A172 (cell line): ENCODE measurements around the gene ORC4. TPM values are rescaled to one million over a fixed set of nuclear protein-coding genes. Genes with fewer than 3 reads are reported as not detected.

ENCODE experiments used
- DNase-seq: peaks from one replicate; pipeline ENCODE4 v3.0.0-alpha.2; 2015; ENCODE audit warnings: low spot score
- total RNA-seq: library from RNA; depleted of rRNA; stranded (reverse); fragments of >200 nt; shearing (Covaris generic); gene quantifications from 2 replicates; pipeline ENCODE4 v1.2.3, GENCODE V29; 2014; rRNA removed

Gene ORC4
- total RNA-seq, 1 experiment from 2014 or later = 143 TPM

- no peak for DNase-seq
Observed at GRCh38 chr2:147933931-147934330, 86.6 kb downstream of the ORC4 start.

- DNase-seq = no peak
Observed at GRCh38 chr2:147927053-147927588, 93.4 kb downstream of the ORC4 start.

- no peak for DNase-seq
Observed at GRCh38 chr2:147925886-147926285, 94.7 kb downstream of the ORC4 start.

GRCh38 chr2:147924647-147925046 is 95.9 kb downstream of the ORC4 start:
- DNase-seq = no peak

- DNase-seq = no peak
Observed at GRCh38 chr2:147923846-147924245, 96.7 kb downstream of the ORC4 start.

GRCh38 chr2:147917161-147917560 is 103.4 kb downstream of the ORC4 start:
- no peak for DNase-seq

GRCh38 chr2:147916723-147917122 is 103.8 kb downstream of the ORC4 start:
- no peak for DNase-seq

- no peak for DNase-seq
Observed at GRCh38 chr2:147916067-147916466, 104.5 kb downstream of the ORC4 start.

- no peak for DNase-seq
Observed at GRCh38 chr2:147913701-147914480, 106.6 kb downstream of the ORC4 start.

- peak; percentile 57 for DNase-seq
Observed at GRCh38 chr2:147910990-147911473, 109.5 kb downstream of the ORC4 start.

- no peak for DNase-seq
Observed at GRCh38 chr2:147909178-147909577, 111.4 kb downstream of the ORC4 start.

- DNase-seq = no peak
Observed at GRCh38 chr2:147904051-147904450, 116.5 kb downstream of the ORC4 start.

GRCh38 chr2:147888680-147889079 is 131.9 kb downstream of the ORC4 start:
- no peak for DNase-seq

- DNase-seq = no peak
Observed at GRCh38 chr2:147886136-147886535, 134.4 kb downstream of the ORC4 start.

GRCh38 chr2:147884830-147885229 is 135.7 kb downstream of the ORC4 start:
- no peak for DNase-seq

GRCh38 chr2:147882631-147883030 is 137.9 kb downstream of the ORC4 start:
- DNase-seq = no peak

Other genes with a start within 250 kb of the ORC4 start
- 3.6 and 5.5 TPM in 2 replicates for gene ACVR2A, start 175.7 kb downstream of the ORC4 start, total RNA-seq
- 7.1 and 11.3 TPM in 2 replicates for gene MBD5, start 354 bp upstream of the ORC4 start, total RNA-seq